Brain microvascular endothelial cell (primary cell): Measurements from ENCODE around the gene CTBP1.

Experiments
- DNase-seq: peaks from one replicate; pipeline ENCODE4 v3.0.0-alpha.2; 2020
- H3K27ac ChIP-seq: fragments of 250-450 bp; sonication (Bioruptor Pico); 2 replicates; pipeline ENCODE4 v1.5.1; 2020; ENCODE audit warnings: mild to moderate bottlenecking, moderate library complexity
- H3K27me3 ChIP-seq: fragments of 250-450 bp; sonication (Bioruptor Pico); replicated peaks from 2 replicates; pipeline ENCODE4 v1.5.1; 2020; ENCODE audit warnings: mild to moderate bottlenecking
- H3K36me3 ChIP-seq: fragments of 250-450 bp; sonication (Bioruptor Pico); replicated peaks from 2 replicates; pipeline ENCODE4 v1.5.1; 2020; ENCODE audit warnings: mild to moderate bottlenecking
- H3K4me3 ChIP-seq: 2 replicates; pipeline ENCODE4 v1.5.1; 2011; ENCODE audit warnings: low read depth, mild to moderate bottlenecking, control low read depth, low read length, moderate library complexity
- CTCF ChIP-seq: IDR thresholded peaks from 2 replicates; pipeline ENCODE4 v1.5.1; 2011; ENCODE audit warnings: low read depth, mild to moderate bottlenecking, moderate library complexity, low read length, control low read depth, inconsistent platforms; ENCODE audit errors: missing control alignments
- in situ Hi-C: cut with HindIII; loops from 2 replicates; pipeline ENCODE4 v1.10.0; 2017; ENCODE audit warnings: low sequenced_read_pairs, low pct_ligation_motif_present

CTBP1 gene

GRCh38 chr4:1258457-1258856, 9.5 kb upstream of the CTBP1 start:
- in situ Hi-C loops, result no loop called here
- Histone ChIP-seq H3K27me3 (no peaks in the 10 kb centered on the region), H3K27ac (no peak overlapping the region), H3K36me3 (no peaks in the 10 kb centered on the region), H3K4me3 (no peak overlapping the region)
- TF ChIP-seq CTCF, result peak; percentile 7
- DNase-seq, result no peak

- no peaks in the 10 kb centered on the region for H3K36me3 ChIP-seq
- H3K4me3 ChIP-seq, result no peak overlapping the region
- in situ Hi-C loops, result no loop called here
- no peak for DNase-seq
- TF ChIP-seq CTCF, result no peak
- no peak overlapping the region for H3K27ac ChIP-seq
- H3K27me3 ChIP-seq, result no peaks in the 10 kb centered on the region
These were observed 6.8 kb upstream of the CTBP1 start for GRCh38 chr4:1255699-1256098.

GRCh38 chr4:1255151-1255550, 6.2 kb upstream of the CTBP1 start:
- TF ChIP-seq CTCF, result no peak
- DNase-seq, result no peak
- in situ Hi-C loops, result no loop called here
- Histone ChIP-seq H3K36me3 (no peaks in the 10 kb centered on the region), H3K27me3 (no peaks in the 10 kb centered on the region), H3K27ac (no peak overlapping the region), H3K4me3 (no peak overlapping the region)

- H3K27ac ChIP-seq, result no peak overlapping the region
- H3K4me3 ChIP-seq, result no peak overlapping the region
- H3K36me3 ChIP-seq, result no peaks in the 10 kb centered on the region
- DNase-seq, result no peak
- TF ChIP-seq CTCF, result no peak
- in situ Hi-C loops, result no loop called here
- no peaks in the 10 kb centered on the region for H3K27me3 ChIP-seq
These were observed 4.9 kb upstream of the CTBP1 start for GRCh38 chr4:1253831-1254230.

- no peak for TF ChIP-seq CTCF
- Histone ChIP-seq H3K27me3 (no peaks in the 10 kb centered on the region), H3K4me3 (no peak overlapping the region), H3K27ac (no peak overlapping the region), H3K36me3 (no peaks in the 10 kb centered on the region)
- in situ Hi-C loops, result no loop called here
- no peak for DNase-seq
These were observed 4.1 kb upstream of the CTBP1 start for GRCh38 chr4:1252928-1253492.

GRCh38 chr4:1251773-1252066, 2.8 kb upstream of the CTBP1 start:
- DNase-seq, result no peak
- no peak for TF ChIP-seq CTCF
- no peak overlapping the region for H3K27ac ChIP-seq
- H3K4me3 ChIP-seq, result no peak overlapping the region
- in situ Hi-C loops, result no loop called here
- H3K27me3 ChIP-seq, result no peaks in the 10 kb centered on the region
- no peaks in the 10 kb centered on the region for H3K36me3 ChIP-seq
